Left ventricle myocardium superior (tissue), 1 donor: ENCODE measurements around the gene SUSD5. TPM values are rescaled to one million over a fixed set of nuclear protein-coding genes. Genes with fewer than 3 reads are reported as not detected.
"Not testable (repeated sequence)": the region's sequence is repeated elsewhere in the genome, so short reads cannot be mapped to it uniquely, and the experiment has no call there.

Experiments
- ATAC-seq: fragments of 200-7000 bp; cut with Tn5 transposase; one replicate; pipeline ENCODE4 v1.9.1; 2020; ENCODE audit warnings: mild to moderate bottlenecking, moderate library complexity
- DNase-seq: peaks from one replicate; pipeline ENCODE4 v3.0.0-alpha.2; 2020
- intact Hi-C: fragments of 100-400 bp; cut with micrococcal nuclease; formaldehyde crosslinking; loops from one replicate; pipeline ENCODE4 v1.11.0; 2022
- total RNA-seq: library from RNA; stranded (reverse); fragmentation: NEBNext Ultra II Directional; extraction: Animal tissue kit (Norgen Biotek cat#: 25700); gene quantifications from one replicate; pipeline ENCODE4 v1.2.1, GENCODE V29; 2021
- donor health status: DM: no; HTN: yes; CAD: no; lungs with severe emphysema.

The SUSD5 gene
- total RNA-seq, 1 donor from 2014 or later, result 1.4 TPM

- ATAC-seq (no peak), DNase-seq (no peak)
- intact Hi-C loops, result loop anchor here (5.0 kb wide), 1 partner anchor 242 kb away; no protein-coding TSS in a partner anchor
Observed at GRCh38 chr3:33130144-33130543, 88.5 kb downstream of the SUSD5 start.

GRCh38 chr3:33128706-33129105, 89.9 kb downstream of the SUSD5 start:
- DNase-seq (no peak), ATAC-seq (no peak)
- intact Hi-C loops, result no loop called here

GRCh38 chr3:33125840-33126239, 92.8 kb downstream of the SUSD5 start:
- DNase-seq (no peak), ATAC-seq (no peak)
- intact Hi-C loops, result no loop called here

GRCh38 chr3:33124638-33125037, 94.0 kb downstream of the SUSD5 start:
- intact Hi-C loops, result no loop called here
- DNase-seq, result no peak
- no peak for ATAC-seq

GRCh38 chr3:33122991-33123390, 95.6 kb downstream of the SUSD5 start:
- DNase-seq (no peak), ATAC-seq (no peak)
- intact Hi-C loops, result no loop called here

GRCh38 chr3:33119891-33120290, 98.7 kb downstream of the SUSD5 start:
- intact Hi-C loops, result no loop called here
- ATAC-seq (peak; percentile 12), DNase-seq (peak; percentile 45)

GRCh38 chr3:33117461-33117860, 101.1 kb downstream of the SUSD5 start:
- intact Hi-C loops, result no loop called here
- DNase-seq (no peak), ATAC-seq (no peak)

- DNase-seq, result peak; percentile 65
- intact Hi-C loops, result no loop called here
- peak; percentile 67 for ATAC-seq
Observed at GRCh38 chr3:33115024-33115768, 103.4 kb downstream of the SUSD5 start.

- DNase-seq (no peak), ATAC-seq (no peak)
- intact Hi-C loops, result no loop called here
Observed at GRCh38 chr3:33114622-33115023, 104.0 kb downstream of the SUSD5 start.

GRCh38 chr3:33113772-33114621, 104.6 kb downstream of the SUSD5 start, which contains the start of gene CRTAP:
CRTAP (plus strand) TSS chr3:33114014; CDS start chr3:33114078, 64 bp downstream.
- ATAC-seq (peak; percentile 95), DNase-seq (peak; percentile 98)
- intact Hi-C loops, result no loop called here

GRCh38 chr3:33111581-33111980, 107.0 kb downstream of the SUSD5 start:
- DNase-seq (no peak), ATAC-seq (no peak)
- intact Hi-C loops, result no loop called here

GRCh38 chr3:33106854-33107253, 111.8 kb downstream of the SUSD5 start:
- DNase-seq, intact Hi-C loops, ATAC-seq: not testable (repeated sequence)

GRCh38 chr3:33105341-33105948, 113.2 kb downstream of the SUSD5 start:
- no peak for ATAC-seq
- no peak for DNase-seq
- intact Hi-C loops, result no loop called here

GRCh38 chr3:33104803-33105202, 113.8 kb downstream of the SUSD5 start:
- ATAC-seq, result no peak
- intact Hi-C loops, result no loop called here
- DNase-seq, result no peak

- ATAC-seq, result no peak
- intact Hi-C loops, result no loop called here
- DNase-seq, result no peak
Observed at GRCh38 chr3:33103480-33103879, 115.1 kb downstream of the SUSD5 start.

GRCh38 chr3:33103034-33103433, 115.6 kb downstream of the SUSD5 start:
- ATAC-seq, result no peak
- no peak for DNase-seq
- intact Hi-C loops, result no loop called here

GRCh38 chr3:33100229-33100628, 118.4 kb downstream of the SUSD5 start:
- ATAC-seq (no peak), DNase-seq (no peak)
- intact Hi-C loops, result no loop called here
